EH (cell line): ENCODE measurements around the gene RAVER1.
"Not testable (repeated sequence)": the region's sequence is repeated elsewhere in the genome, so short reads cannot be mapped to it uniquely, and the experiment has no call there.

Experiments used
- DNase-seq: peaks from one replicate; pipeline ENCODE4 v3.0.0-alpha.2; 2015; ENCODE audit warnings: low read depth

The RAVER1 gene

GRCh38 chr19:10290357-10290875, 42.9 kb downstream of the RAVER1 start:
- DNase-seq: peak; percentile 32

- DNase-seq: peak; percentile 65
These were observed 43.4 kb downstream of the RAVER1 start, which contains the start of gene ICAM5 for GRCh38 chr19:10289836-10290356. TSS of gene ICAM5 (plus strand) at chr19:10289952. CDS start at chr19:10290044, 92 bp downstream.

- DNase-seq: peak; percentile 79
These were observed 44.0 kb downstream of the RAVER1 start for GRCh38 chr19:10289167-10289835.

- DNase-seq: peak; percentile 79
These were observed 44.6 kb downstream of the RAVER1 start for GRCh38 chr19:10288662-10289166.

GRCh38 chr19:10286803-10287737, 46.3 kb downstream of the RAVER1 start, which contains the start of gene ICAM4:
TSS of gene ICAM4 (plus strand) at chr19:10286955. CDS start at chr19:10287013, 58 bp downstream.
- peak; percentile 37 for DNase-seq

GRCh38 chr19:10285393-10285792, 47.9 kb downstream of the RAVER1 start:
- DNase-seq: no peak

- no peak for DNase-seq
These were observed 48.4 kb downstream of the RAVER1 start for GRCh38 chr19:10284960-10285278.

GRCh38 chr19:10284065-10284959, 49.0 kb downstream of the RAVER1 start:
- no peak for DNase-seq

GRCh38 chr19:10283301-10284064, 49.8 kb downstream of the RAVER1 start:
- DNase-seq: no peak

- not testable (repeated sequence) for DNase-seq
These were observed 51.3 kb downstream of the RAVER1 start for GRCh38 chr19:10282043-10282442.

GRCh38 chr19:10279737-10280442, 53.4 kb downstream of the RAVER1 start:
- DNase-seq: no peak

- DNase-seq: no peak
These were observed 54.4 kb downstream of the RAVER1 start for GRCh38 chr19:10278935-10279334.

- DNase-seq: no peak
These were observed 55.3 kb downstream of the RAVER1 start for GRCh38 chr19:10277795-10278589.

GRCh38 chr19:10274589-10274988, 58.7 kb downstream of the RAVER1 start:
- DNase-seq: no peak

- DNase-seq: peak; percentile 48
These were observed 61.7 kb downstream of the RAVER1 start for GRCh38 chr19:10271543-10272086.

- peak; percentile 85 for DNase-seq
These were observed 62.5 kb downstream of the RAVER1 start, which contains the start of gene ICAM1 for GRCh38 chr19:10270616-10271394. TSS of gene ICAM1 (plus strand) at chr19:10271120. CDS start at chr19:10271160, 40 bp downstream.

GRCh38 chr19:10270180-10270615, 63.1 kb downstream of the RAVER1 start:
- DNase-seq: peak; percentile 53
